SKM-1 (cell line): Measurements from ENCODE around the gene FGFR4.

Experiments used
- DNase-seq: peaks from one replicate; lab custom pipeline; 2025; ENCODE audit not compliant: unreplicated experiment; lab: John Stamatoyannopoulos, UW

The FGFR4 gene

DNA sequence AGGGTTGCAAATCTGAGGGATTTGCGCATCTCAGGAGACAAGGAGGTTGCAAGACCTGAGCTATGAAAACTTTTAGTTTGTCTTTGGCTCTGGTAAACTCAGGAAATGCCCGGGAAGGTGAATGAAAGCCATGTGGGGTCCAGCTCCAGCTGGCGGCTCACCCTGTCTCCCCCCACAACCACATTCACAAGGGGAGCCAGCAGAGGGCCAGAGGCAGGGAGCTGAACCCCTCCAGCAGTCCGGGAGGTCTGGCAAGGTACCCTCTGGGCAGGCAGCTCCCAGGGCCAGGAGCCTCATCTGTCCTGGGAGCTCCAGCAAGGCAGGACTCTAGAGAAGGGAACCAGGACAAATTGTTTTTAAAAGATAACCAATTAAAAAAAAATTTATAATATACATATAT is 2.5 kb upstream of the FGFR4 start:
- DNase-seq, result no peak

- no peak for DNase-seq
Measured at GRCh38 chr5:177085985-177086653, 596 bp upstream of the FGFR4 start.

GRCh38 chr5:177087398-177088005 is 787 bp downstream of the FGFR4 start:
- DNase-seq, result no peak

DNA sequence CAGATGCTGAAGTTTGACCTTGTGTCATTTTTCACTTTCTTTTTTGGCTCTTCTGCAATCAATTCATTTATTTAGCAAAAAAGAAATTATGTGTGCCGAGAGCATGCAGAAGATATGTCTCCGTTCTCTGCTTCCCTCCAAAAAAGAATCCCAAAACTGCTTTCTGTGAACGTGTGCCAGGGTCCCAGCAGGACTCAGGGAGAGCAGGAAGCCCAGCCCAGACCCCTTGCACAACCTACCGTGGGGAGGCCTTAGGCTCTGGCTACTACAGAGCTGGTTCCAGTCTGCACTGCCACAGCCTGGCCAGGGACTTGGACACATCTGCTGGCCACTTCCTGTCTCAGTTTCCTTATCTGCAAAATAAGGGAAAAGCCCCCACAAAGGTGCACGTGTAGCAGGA is 2.4 kb downstream of the FGFR4 start:
- DNase-seq, result no peak

DNA sequence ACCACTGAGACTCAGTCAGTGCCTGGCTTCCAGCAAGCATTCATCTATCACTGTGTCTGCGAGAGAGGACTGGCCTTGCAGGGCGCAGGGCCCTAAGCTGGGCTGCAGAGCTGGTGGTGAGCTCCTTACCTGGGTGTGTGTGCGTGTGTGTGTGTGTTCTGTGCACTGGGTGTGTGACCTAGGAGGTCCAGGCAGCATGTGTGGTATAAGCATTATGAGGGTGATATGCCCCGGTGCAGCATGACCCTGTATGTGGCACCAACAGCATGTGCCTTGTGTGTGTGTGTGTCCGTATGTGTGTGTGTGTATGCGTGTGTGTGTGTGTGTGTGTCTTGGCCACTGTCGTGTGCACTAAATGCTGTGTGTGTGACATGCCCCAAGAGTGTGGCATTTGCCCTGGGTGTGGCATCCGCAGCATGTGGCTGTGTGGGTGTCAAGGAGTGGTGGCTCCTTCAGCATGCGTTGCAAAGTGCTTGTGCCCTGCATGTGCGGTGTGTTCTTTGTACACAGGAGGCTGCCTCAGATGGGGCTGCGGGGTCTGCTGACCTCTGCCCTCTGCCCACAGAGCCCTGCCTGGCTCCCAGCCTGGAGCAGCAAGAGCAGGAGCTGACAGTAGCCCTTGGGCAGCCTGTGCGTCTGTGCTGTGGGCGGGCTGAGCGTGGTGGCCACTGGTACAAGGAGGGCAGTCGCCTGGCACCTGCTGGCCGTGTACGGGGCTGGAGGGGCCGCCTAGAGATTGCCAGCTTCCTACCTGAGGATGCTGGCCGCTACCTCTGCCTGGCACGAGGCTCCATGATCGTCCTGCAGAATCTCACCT is 3.3 kb downstream of the FGFR4 start:
- no peak for DNase-seq

- DNase-seq, result no peak
Measured at GRCh38 chr5:177090813-177091212, 4.1 kb downstream of the FGFR4 start.

DNA sequence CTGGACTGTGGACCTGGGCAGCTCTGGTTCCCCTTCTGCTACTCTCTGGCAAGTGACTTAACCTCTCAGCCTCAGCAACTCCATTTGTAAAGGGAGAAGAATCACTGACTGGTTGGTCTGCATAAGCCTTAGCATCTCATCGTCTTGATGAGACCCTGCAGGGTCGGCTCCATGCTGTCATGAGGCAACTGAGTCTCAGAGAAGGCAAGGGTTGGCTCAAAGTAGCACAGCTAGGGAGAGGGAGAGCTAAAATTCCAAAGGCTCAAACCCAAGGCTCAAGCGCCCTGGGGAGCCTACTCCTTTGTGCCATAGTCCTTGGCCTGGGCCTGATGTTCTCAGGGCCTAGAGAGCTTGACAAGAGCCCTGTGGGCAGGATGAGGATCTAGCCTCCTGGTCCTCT is 4.5 kb downstream of the FGFR4 start:
- DNase-seq, result no peak

DNA sequence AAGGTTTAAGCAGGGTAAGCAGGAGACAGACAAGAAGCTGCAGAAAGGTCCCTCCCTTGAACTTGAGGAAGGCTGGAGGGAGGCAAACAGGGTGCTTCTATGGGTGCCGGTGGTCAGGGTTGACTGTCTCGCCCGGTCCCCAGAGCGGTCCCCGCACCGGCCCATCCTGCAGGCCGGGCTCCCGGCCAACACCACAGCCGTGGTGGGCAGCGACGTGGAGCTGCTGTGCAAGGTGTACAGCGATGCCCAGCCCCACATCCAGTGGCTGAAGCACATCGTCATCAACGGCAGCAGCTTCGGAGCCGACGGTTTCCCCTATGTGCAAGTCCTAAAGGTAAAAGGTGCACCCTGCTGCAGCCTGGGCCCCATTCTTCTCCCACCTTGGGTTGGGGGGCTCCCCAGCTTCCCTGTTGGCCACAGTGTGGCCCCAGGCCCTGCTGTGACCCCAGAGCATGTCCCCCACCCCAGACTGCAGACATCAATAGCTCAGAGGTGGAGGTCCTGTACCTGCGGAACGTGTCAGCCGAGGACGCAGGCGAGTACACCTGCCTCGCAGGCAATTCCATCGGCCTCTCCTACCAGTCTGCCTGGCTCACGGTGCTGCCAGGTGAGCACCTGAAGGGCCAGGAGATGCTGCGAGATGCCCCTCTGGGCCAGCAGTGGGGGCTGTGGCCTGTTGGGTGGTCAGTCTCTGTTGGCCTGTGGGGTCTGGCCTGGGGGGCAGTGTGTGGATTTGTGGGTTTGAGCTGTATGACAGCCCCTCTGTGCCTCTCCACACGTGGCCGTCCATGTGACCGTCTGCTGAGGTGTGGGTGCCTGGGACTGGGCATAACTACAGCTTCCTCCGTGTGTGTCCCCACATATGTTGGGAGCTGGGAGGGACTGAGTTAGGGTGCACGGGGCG is 5.7 kb downstream of the FGFR4 start:
- DNase-seq, result no peak

DNA sequence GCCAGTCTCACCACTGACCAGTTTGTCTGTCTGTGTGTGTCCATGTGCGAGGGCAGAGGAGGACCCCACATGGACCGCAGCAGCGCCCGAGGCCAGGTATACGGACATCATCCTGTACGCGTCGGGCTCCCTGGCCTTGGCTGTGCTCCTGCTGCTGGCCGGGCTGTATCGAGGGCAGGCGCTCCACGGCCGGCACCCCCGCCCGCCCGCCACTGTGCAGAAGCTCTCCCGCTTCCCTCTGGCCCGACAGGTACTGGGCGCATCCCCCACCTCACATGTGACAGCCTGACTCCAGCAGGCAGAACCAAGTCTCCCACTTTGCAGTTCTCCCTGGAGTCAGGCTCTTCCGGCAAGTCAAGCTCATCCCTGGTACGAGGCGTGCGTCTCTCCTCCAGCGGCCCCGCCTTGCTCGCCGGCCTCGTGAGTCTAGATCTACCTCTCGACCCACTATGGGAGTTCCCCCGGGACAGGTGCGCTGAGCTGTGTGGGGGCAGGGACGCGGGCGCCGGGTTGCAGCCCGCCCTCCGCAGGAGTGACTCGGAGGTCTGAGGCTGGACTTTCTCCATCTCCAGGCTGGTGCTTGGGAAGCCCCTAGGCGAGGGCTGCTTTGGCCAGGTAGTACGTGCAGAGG is 6.5 kb downstream of the FGFR4 start:
- no peak for DNase-seq

GRCh38 chr5:177093803-177094202 is 7.1 kb downstream of the FGFR4 start:
- DNase-seq, result no peak

DNA sequence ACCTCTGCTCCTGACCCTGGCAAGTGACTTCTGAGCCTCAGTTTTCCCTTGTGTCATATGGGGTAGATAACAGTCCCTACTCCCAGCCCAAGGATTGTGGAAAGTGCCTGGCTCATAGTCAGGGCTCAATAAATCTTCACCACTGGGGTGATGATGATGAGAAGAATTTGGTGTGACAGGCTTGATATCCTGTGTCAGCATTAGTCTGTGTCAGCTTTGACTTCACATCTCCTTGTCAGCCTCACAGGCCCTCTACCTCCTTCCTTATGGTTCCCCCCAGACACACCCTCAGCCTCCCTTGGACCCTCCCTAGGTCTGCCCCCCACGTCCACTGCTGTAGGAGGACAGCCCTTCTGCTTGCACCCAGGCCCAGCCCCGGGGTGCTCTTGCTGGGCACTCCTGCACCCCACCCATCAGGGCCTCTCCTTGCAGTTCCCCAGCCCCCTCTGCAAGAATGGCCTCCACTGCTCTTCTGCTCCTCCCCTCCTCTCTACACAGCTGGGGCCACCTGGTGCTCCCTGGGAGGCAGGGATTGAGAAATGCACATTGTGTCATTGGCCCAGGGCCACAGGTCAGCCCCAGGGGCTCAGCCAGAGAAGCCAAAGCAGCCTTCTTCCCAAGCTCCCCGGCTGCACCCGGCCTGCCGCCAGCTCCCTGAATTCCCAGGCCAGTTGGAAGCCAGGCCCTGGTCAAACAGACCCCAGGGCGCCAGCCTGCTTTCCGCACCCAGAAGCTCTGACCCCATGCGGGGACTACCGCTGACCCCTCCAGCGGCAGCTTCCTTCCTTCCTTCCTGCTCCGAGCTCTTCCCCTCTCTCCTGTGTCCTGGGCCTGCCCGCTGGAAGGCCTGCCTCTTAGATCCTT is 7.7 kb downstream of the FGFR4 start:
- DNase-seq, result no peak

- no peak for DNase-seq
Measured at GRCh38 chr5:177095088-177095669, 8.5 kb downstream of the FGFR4 start.

DNA sequence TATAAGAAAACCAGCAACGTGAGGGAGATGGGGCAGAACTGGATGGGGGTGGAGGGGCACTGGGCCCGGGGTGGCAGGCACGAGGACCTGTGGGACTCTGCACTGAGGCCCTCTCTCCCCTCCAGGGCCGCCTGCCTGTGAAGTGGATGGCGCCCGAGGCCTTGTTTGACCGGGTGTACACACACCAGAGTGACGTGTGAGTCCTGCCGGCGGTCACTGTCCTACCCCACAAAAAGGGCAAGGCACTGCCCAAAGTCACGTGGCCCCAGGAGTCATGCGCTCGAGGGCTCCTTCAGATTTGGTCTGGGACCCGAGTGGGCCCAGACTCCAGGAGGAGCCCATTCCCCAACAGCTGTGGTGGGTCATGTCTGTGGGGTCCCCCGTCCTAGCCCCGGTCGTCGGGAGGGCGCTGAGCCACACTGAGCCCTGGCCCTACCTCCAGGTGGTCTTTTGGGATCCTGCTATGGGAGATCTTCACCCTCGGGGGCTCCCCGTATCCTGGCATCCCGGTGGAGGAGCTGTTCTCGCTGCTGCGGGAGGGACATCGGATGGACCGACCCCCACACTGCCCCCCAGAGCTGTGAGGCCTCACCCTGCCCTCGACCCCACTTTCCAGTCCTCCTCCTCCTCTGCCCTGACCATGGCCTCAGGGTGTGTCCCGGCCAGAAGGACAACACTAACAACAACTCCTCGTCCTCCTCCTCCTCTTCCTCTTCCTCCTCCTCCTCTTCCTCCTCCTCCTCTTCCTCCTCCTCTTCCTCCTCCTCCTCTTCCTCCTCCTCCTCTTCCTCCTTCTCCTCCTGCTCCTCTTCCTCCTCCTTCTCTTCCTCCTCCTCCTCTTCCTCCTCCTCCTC is 9.7 kb downstream of the FGFR4 start:
- no peak for DNase-seq

- DNase-seq, result no peak
Measured at GRCh38 chr5:177097016-177097985, 10.6 kb downstream of the FGFR4 start.

DNA sequence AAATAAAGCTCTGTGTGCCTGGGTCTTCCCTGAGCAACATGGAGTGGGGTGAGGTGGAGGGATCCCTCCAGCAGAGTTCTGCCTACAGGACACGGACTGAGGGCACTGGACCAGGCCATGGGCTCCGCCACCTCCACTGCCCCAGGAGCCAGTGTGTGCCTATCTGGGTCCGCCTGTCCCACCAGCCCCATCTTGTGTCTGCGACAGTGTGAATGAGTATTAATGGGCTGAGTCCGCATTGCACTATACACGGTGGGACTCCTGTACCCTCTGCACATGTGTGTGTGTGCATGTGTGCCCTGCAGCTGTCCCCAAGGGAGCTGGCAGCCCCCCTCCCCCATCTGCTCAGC is 11.4 kb downstream of the FGFR4 start:
- no peak for DNase-seq

DNA sequence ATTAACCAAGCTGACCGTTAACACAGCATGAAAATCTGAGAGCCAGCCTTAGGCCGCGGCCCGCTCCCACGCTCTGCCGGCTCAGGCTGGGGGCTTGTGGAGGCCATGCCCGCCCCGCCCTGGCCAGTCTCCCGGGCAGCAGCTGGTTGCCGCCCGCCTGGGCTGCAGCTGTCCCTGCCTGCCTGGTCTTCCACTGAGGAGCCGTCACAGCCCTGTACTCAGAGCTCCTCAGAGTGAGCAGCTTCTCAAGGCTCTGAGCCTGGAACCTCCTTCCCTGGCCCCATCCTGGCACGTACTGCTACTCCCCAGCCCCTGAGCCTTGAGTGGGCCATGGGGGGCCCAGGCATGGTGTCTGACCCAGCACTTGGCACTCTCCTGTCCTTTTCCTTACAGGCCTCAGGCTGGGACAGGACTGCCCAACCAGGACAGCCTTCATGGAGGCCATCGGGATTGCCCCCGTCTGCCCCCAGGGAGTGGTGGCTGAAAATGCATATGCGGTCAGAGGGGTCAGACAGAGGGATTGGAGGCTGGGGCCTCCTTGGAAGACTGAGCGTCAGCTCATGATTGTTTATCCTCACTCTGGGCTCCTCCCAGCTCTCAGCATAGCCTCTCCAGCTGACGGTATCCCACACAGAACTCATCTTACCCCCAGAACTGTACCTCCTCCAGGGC is 11.9 kb downstream of the FGFR4 start:
- no peak for DNase-seq
